GM18502 (cell line): ENCODE measurements around the gene CDH12.
"Not testable (repeated sequence)": the region's sequence is repeated elsewhere in the genome, so short reads cannot be mapped to it uniquely, and the experiment has no call there.

Experiments used
- ATAC-seq: cut with Tn5 transposase; IDR thresholded peaks from one replicate; pipeline ENCODE4 v1.9.1; 2021; ENCODE audit warnings: mild to moderate bottlenecking; ENCODE audit not compliant: unreplicated experiment, poor library complexity

CDH12 gene

DNA sequence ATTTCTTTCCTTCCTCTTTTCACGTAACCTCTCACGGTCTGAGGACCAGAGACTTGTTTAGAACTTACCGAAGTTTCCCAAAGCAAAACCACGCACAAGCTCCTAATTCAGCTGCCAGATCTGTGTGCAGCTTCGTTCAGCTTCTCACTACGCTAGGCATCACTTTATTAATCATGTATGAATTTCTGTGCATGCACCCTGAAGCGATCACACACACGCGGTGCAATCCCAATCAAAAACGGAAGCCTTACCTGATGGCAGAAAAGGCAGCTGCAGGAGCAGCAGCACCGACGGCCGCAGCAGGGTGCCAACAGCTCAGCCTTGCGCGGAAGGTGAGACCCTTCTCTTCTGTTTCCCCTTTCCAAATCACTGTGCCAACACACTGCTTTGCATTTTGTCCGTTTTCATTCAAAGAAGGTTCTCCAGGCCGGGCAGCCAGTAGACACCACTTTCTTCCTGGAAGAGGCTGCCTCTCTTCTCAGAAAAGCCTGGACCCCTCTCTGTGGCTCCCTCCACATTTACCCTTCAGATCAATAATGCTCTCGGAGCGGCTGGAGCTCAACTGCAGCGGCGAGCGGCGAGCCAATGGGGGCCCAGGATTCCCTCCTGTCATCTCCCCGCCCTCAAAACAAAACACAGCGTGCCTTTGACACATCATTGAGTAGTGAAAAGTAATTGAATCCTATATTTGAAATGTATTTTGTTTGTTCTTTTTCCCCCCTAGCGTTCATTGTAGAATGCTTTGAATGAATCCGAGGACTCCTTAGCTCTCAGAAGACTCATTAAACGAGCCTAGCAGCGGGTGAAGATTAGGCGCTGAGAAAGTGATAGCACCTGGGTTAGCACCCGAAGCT is at the start of gene CDH12:
TSS of gene CDH12 (minus strand) at position 538 of the 854 bp plus-strand sequence.
- ATAC-seq, result peak; percentile 69

DNA sequence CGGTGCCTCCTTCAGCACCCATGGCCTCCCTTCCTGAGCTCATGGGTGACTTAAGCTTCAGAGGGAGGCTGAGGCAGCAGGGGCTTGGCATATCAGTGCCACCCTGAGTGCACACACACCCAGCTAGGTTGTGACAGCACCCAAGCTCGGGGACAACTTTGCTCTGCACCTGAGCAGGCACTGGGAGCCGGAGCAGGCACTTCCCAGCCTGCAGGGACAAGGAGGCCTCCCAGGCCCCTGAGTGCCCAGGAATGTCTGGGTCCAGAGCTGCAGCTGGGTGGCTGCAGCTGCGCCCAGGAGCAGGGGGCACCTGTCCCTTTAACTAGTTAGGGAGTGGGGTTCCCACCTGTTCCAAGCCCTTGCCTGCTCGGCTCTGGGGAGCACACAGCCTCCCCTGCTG is 48.7 kb upstream of the CDH12 start:
- ATAC-seq, result no peak

DNA sequence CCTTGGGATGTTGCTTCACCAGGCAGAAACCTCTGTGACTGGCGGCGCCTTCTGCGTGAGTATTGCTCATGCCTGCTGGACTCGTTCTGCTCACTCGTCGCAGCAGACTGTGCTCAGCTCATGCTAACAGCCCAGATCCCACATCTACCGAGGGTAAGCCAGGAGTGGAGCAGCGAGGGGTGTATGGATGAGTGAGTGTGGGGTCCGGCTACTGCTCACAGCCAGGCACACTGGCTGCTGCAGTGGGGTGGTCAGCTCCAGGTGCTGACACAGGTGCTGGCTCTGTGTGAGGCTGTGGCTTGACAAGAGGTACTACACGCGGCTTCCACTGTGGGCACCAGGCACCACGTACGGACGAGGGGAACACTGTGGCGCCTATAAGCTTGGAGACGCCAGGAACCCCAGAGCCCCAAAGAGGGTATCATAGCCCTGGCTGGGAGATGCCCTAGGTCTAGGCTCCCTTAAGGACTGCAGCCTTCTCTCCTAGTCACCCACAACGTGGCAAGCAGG is 47.7 kb upstream of the CDH12 start:
- ATAC-seq, result no peak

- ATAC-seq, result no peak
These were observed 46.2 kb upstream of the CDH12 start for GRCh38 chr5:22899341-22899740.

GRCh38 chr5:22896152-22896551 is 43.0 kb upstream of the CDH12 start:
- no peak for ATAC-seq

- no peak for ATAC-seq
These were observed 39.3 kb upstream of the CDH12 start for GRCh38 chr5:22892441-22892840.

- no peak for ATAC-seq
These were observed 36.6 kb upstream of the CDH12 start for GRCh38 chr5:22889720-22890119.

DNA sequence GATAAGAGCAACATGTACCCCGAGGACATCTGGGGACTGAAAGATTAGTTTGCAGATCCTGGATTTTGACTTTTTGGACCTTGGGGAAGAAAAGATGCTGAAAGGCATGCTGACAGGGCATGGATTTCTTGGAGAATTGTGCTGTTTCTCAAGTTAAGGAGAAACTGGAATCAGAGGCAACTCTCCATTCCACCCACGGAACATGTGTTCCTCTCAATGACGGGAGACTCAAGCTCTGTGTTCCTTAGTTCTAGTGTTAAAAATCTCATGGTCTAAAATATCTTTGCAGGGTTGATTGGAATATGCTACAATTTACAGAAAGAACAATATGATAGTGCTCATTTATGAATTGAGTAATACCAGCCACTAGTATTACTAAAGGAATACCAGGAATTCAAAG is 34.4 kb upstream of the CDH12 start:
- no peak for ATAC-seq

DNA sequence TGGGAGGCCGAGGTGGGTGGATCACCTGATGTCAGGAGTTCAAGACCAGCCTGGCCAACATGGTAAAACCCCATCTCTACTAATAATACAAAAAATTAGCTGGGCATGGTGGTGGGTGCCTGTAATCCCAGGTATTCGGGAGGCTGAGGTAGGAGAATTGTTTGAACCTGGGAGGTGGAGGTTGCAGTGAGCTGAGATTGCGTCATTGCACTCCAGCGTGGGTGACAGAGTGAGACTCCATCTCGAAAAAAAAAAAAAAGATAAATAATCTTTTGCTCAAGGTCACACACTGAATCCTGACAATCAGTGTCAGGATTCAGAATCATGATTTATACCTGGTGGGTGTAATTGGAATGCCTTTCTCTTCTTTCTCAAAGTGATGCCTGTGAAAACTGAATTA is 5.8 kb upstream of the CDH12 start:
- not testable (repeated sequence) for ATAC-seq

DNA sequence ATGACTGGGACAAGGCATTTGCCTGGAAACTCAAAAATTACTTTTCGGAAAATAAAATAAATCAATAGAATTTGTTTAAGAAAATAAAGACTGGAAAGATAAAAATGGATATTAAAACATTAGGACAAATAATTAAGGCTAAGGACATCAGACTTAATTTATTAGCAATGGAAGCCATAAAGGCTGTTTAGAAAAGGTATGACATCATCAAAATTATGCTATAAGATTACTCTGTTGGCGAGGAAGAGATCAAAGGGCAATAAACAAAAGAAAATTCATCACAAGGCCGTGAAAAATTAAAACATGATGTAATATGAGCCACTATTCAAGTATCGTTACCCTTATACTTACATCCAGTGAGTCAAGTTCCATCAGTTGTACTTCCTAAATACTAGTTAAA is 2.7 kb upstream of the CDH12 start:
- no peak for ATAC-seq

DNA sequence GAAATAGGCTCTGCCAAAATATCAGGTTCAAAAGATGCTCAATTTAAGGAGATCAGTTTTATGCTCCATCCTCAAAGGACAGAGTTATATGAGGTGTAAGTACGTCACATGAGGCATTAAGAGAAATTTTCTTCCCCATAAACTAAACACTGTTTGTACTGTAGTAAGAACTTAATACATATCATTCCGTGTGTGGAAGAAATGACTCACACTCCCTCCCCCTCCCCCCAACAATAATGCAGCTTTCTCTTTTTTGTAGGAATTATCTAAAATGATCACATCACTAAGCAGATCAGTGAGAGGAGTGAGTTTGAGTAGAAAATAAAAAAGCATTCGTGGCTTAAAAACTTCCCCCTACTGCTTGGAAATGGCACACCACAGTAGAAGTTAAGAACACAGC is 2.2 kb downstream of the CDH12 start:
- ATAC-seq, result no peak

DNA sequence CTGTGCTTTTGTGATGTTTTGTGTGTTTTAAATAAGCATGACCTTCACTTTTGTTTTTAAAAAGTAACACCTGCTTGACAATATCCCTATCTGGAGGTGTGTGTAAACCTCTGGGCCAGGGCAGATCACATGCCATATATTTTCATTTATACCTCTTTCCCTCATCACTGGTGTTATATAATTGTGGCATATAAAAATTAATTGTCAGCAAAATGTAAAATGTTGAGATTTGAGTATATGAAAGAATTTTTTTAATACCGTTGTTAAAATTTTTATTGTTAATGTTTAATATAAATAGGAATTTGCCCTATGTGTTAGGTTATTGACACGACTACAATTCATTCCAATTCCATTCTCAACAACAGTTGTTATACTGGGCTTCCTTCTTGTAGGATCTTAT is 6.5 kb downstream of the CDH12 start:
- ATAC-seq, result no peak

DNA sequence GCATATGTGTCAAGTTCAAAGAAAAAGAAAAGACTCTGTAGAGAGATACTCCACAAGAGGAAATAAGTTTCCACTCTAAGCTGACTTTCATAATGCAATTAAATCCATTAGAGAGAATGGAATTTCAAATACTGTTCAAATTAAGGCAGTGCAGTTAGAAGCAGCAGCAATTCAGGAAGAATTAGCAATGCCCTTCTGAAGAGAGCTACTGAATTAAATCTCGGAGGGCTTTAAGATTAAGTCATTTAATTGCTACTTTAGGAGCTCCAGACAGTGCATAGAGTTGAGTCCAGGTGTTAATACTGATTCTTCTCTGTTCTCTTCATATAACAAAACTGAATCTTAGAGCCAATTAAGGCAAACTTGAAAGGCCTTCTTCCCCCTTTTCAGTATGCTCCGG is 8.5 kb downstream of the CDH12 start:
- ATAC-seq, result no peak

DNA sequence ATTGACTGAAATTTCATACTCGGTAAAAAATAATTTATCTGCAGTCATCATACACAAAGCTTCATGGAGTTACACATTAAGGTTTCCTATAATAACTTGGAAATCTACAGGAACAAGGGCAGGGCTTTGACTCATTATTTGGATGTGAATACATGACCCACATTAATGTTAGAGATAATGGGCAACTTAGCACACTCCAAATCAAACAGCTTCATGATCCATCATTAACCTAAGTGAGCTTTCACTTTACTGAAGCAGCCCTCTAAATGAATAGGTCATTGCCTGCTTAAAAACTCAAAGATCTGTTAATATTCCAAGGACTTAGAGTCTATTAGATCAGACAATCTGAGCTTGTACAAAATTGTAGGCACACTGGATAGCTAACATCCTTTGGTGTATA is 9.0 kb downstream of the CDH12 start:
- ATAC-seq, result no peak

DNA sequence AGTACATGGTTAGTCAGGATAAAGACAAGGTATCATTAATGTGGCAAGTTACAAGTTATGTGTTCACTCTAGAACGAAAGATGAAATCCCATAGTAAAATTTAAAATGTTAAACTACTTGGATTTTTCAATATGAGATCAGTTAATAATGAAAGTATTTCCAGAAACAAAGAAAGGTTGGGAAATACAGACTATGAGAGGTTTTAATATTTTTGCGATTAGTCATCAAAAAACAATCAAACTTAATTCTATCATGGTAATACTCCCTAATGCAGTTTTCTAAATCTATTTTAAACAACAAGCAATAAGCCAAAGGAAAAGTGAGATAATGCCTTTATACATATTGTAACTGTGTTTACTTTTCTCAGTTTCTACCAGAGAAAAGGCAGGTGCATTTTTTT is 10.6 kb downstream of the CDH12 start:
- no peak for ATAC-seq

- ATAC-seq, result no peak
These were observed 15.3 kb downstream of the CDH12 start for GRCh38 chr5:22837803-22838202.

DNA sequence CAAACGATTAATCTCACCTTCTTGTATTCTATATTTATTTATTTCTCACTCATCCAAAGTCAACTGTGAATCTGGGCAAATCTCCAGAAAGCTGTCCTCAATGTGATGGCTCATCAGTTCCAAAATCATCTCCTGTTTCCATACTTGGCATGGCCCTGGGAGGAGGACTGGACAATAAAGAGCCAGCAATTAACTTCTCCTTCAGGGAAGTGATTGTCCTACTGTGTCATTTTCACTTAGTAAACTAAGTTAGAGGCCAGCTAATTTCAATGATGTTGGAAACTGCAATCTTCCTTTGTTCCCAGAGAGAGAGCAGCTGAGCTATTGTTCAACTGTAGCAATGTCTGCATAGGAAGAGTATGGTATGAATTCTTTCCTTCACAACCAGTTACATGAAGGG is 17.5 kb downstream of the CDH12 start:
- no peak for ATAC-seq

- ATAC-seq, result no peak
These were observed 59.7 kb downstream of the CDH12 start for GRCh38 chr5:22793463-22793862.

- ATAC-seq, result no peak
These were observed 65.3 kb downstream of the CDH12 start for GRCh38 chr5:22787807-22788206.

- no peak for ATAC-seq
These were observed 65.7 kb downstream of the CDH12 start for GRCh38 chr5:22787398-22787797.

GRCh38 chr5:22780756-22781155 is 72.4 kb downstream of the CDH12 start:
- no peak for ATAC-seq

- ATAC-seq, result no peak
These were observed 73.6 kb downstream of the CDH12 start for GRCh38 chr5:22779499-22779898.
